Measurements from ENCODE around the gene OS9.

Gene OS9

DNA sequence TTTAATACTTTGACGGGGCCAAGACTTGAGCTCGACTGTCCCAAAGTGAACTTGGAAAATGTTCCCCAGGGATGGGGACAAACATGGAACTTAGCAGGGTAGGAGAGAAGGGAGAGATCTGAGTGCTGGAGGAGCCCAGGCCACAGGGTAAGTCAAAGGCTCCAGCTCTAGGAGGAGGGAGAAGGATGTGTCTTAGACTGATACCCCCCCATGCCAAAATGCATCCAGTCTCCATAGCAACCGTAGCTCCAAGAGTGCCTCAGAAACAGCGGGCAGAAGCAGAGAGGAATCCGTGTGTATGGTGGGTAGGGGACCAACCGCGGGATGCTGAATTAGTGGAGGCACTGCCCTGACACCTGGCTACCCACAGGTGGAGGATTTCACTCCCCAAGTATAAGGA lies 45.5 kb downstream of the OS9 start:
- H3K27me3 ChIP-seq (ENCODE audit: insufficient read depth, low read length) = peaks cover 74% of the 10 kb centered on the region
- no peak overlapping the region for H3K4me3 ChIP-seq (ENCODE audit: low read depth, low read length)
- no peak overlapping the region for H3K27ac ChIP-seq (ENCODE audit: low read depth, low read length)
- no peak overlapping the region for H3K18ac ChIP-seq (ENCODE audit: low read length)
- H2AK5ac ChIP-seq (ENCODE audit: low read length) = no peak overlapping the region
- H2BK12ac ChIP-seq (ENCODE audit: low read length) = no peak overlapping the region
- H4K91ac ChIP-seq (ENCODE audit: low read depth, low read length) = no peak overlapping the region
- no peaks in the 10 kb centered on the region for H3K36me3 ChIP-seq (ENCODE audit: control insufficient read depth in 1 of 2, insufficient read depth in 2 of 2, low read length in 2 of 2)
- no peak overlapping the region for H3K4me2 ChIP-seq (ENCODE audit: low read length)
- H3K23ac ChIP-seq (ENCODE audit: low read length) = no peak overlapping the region
- H3K79me1 ChIP-seq (ENCODE audit: low read length) = no peaks in the 10 kb centered on the region
- no peaks in the 10 kb centered on the region for H3K79me2 ChIP-seq (ENCODE audit: control insufficient read depth, insufficient read depth, low read length, poor library complexity)
- no peak overlapping the region for H3K9ac ChIP-seq (ENCODE audit: low read length)
- no peak overlapping the region for H2AFZ ChIP-seq (ENCODE audit: insufficient read depth, low read length, poor library complexity)
- H3K9me3 ChIP-seq (ENCODE audit: insufficient read depth, low read depth, low read length) = peaks cover 8% of the 10 kb centered on the region
- H4K8ac ChIP-seq (ENCODE audit: low read depth, low read length) = no peak overlapping the region
- whole genome bisulfite sequencing (ENCODE audit: extremely low coverage, insufficient coverage, insufficient read length) = no CpG with 5 or more reads among the region's 7 CpGs
- H2BK120ac ChIP-seq (ENCODE audit: insufficient read depth, low read length, poor library complexity) = no peak overlapping the region
- no peak overlapping the region for H3K14ac ChIP-seq (ENCODE audit: low read length)
- no peak overlapping the region for H4K12ac ChIP-seq (ENCODE audit: low read depth, low read length)
- DNase-seq = no peak
- H3K4me1 ChIP-seq (ENCODE audit: control insufficient read depth in 1 of 2, insufficient read depth in 2 of 2, low read length in 2 of 2) = peaks cover 0 to 7% of the 10 kb centered on the region in 2 experiments
- no peak overlapping the region for H3K4ac ChIP-seq (ENCODE audit: low read depth, low read length)
- no peak overlapping the region for H2BK5ac ChIP-seq (ENCODE audit: low read depth, low read length, poor library complexity)

DNA sequence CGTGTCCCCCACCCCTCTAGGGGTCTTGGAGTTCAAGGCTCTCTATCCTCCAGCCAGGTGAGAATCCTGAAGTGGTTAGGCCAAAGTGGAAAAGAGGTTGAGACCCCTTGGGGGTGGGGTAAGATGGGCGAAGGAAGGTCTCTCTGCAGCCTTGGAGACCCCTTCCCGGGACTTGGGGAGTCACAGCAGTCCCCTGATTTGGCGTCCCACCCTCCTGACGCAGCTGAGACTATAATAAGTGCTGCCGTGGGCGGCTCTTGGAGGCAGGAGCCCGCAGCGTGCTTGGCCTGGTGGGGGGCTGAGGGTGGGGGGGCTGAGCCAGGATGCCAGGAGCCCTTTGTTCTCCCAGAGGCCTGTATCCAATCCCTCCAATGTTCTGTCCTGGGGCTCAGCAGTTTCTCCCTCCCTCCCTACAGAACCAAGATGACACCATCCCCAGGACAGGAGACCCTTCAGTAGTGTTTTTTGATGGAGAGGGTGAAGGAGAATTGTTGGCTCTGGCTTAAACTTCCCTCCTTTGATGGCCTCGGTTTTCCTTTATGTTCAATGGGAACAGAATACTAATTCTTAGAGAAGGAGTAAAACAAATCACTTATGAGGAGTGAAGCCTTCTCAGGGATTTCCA lies 46.1 kb downstream of the OS9 start:
- Histone ChIP-seq H3K9ac (ENCODE audit: low read length) (no peak overlapping the region), H2AFZ (ENCODE audit: insufficient read depth, low read length, poor library complexity) (no peak overlapping the region), H3K79me2 (ENCODE audit: control insufficient read depth, insufficient read depth, low read length, poor library complexity) (no peaks in the 10 kb centered on the region), H2BK12ac (ENCODE audit: low read length) (no peak overlapping the region), H3K4me3 (ENCODE audit: low read depth, low read length) (no peak overlapping the region), H3K27me3 (ENCODE audit: insufficient read depth, low read length) (peaks cover 68% of the 10 kb centered on the region), H2AK5ac (ENCODE audit: low read length) (no peak overlapping the region), H3K4me2 (ENCODE audit: low read length) (no peak overlapping the region), H3K4ac (ENCODE audit: low read depth, low read length) (no peak overlapping the region), H4K12ac (ENCODE audit: low read depth, low read length) (no peak overlapping the region), H3K14ac (ENCODE audit: low read length) (no peak overlapping the region), H3K4me1 (ENCODE audit: control insufficient read depth in 1 of 2, insufficient read depth in 2 of 2, low read length in 2 of 2) (peaks cover 0 to 7% of the 10 kb centered on the region in 2 experiments), H3K9me3 (ENCODE audit: insufficient read depth, low read depth, low read length) (peaks cover 8% of the 10 kb centered on the region), H2BK120ac (ENCODE audit: insufficient read depth, low read length, poor library complexity) (no peak overlapping the region), H2BK5ac (ENCODE audit: low read depth, low read length, poor library complexity) (no peak overlapping the region), H3K79me1 (ENCODE audit: low read length) (peaks cover 2% of the 10 kb centered on the region), H4K91ac (ENCODE audit: low read depth, low read length) (no peak overlapping the region), H3K23ac (ENCODE audit: low read length) (no peak overlapping the region), H3K36me3 (ENCODE audit: control insufficient read depth in 1 of 2, insufficient read depth in 2 of 2, low read length in 2 of 2) (no peaks in the 10 kb centered on the region), H3K18ac (ENCODE audit: low read length) (no peak overlapping the region), H4K8ac (ENCODE audit: low read depth, low read length) (no peak overlapping the region), H3K27ac (ENCODE audit: low read depth, low read length) (no peak overlapping the region)
- no peak for DNase-seq
- no CpG with 5 or more reads among the region's 10 CpGs for WGBS (ENCODE audit: extremely low coverage, insufficient coverage, insufficient read length)

DNA sequence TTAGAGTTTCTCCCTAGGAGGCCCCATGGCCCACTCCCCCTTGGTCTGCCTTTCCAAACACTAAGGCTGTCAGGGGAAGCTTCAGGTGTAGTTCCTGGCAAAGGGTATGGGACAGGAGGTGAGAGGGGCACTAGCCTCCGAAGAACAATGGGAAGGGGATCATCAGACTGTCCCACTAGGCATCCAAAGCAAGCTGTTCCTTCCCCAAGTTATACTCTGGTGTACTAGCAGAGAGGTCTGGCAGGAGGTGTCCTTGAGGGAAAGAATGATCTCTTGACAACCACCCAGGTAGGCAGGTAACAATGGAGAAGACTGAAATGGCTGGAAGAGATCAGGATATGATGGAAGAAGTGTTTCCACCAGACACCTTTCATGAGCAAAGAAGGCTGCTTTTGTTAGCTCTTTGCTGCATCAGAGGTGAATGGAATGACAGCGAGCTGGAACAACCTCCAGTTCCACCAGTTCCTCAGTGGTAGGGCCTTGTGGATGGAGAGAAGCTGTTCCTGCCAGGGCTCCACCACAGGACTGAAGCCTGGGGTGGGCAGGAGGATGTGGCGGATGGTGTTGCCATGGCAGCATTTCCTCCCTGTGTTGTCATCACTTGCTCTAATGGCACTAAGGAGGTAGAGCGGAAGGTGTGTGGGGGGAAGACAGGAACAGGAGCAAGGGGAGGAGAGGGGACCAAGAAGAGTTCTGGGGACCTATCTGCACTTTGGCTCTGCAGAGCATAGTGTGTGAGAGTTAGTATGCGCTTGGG lies 46.9 kb downstream of the OS9 start:
- no peak overlapping the region for H3K23ac ChIP-seq (ENCODE audit: low read length)
- no peaks in the 10 kb centered on the region for H3K79me2 ChIP-seq (ENCODE audit: control insufficient read depth, insufficient read depth, low read length, poor library complexity)
- no CpG with 5 or more reads among the region's 5 CpGs for WGBS (ENCODE audit: extremely low coverage, insufficient coverage, insufficient read length)
- no peak overlapping the region for H2AFZ ChIP-seq (ENCODE audit: insufficient read depth, low read length, poor library complexity)
- no peak for DNase-seq
- H3K4ac ChIP-seq (ENCODE audit: low read depth, low read length) = no peak overlapping the region
- no peak overlapping the region for H2AK5ac ChIP-seq (ENCODE audit: low read length)
- no peak overlapping the region for H2BK120ac ChIP-seq (ENCODE audit: insufficient read depth, low read length, poor library complexity)
- no peak overlapping the region for H4K12ac ChIP-seq (ENCODE audit: low read depth, low read length)
- H3K36me3 ChIP-seq (ENCODE audit: control insufficient read depth in 1 of 2, insufficient read depth in 2 of 2, low read length in 2 of 2) = no peaks in the 10 kb centered on the region
- no peak overlapping the region for H3K4me3 ChIP-seq (ENCODE audit: low read depth, low read length)
- H2BK5ac ChIP-seq (ENCODE audit: low read depth, low read length, poor library complexity) = no peak overlapping the region
- no peak overlapping the region for H3K27ac ChIP-seq (ENCODE audit: low read depth, low read length)
- peaks cover 0 to 7% of the 10 kb centered on the region in 2 experiments for H3K4me1 ChIP-seq (ENCODE audit: control insufficient read depth in 1 of 2, insufficient read depth in 2 of 2, low read length in 2 of 2)
- no peak overlapping the region for H4K8ac ChIP-seq (ENCODE audit: low read depth, low read length)
- H3K18ac ChIP-seq (ENCODE audit: low read length) = no peak overlapping the region
- H3K9me3 ChIP-seq (ENCODE audit: insufficient read depth, low read depth, low read length) = peaks cover 8% of the 10 kb centered on the region
- no peak overlapping the region for H3K9ac ChIP-seq (ENCODE audit: low read length)
- no peak overlapping the region for H4K91ac ChIP-seq (ENCODE audit: low read depth, low read length)
- H2BK12ac ChIP-seq (ENCODE audit: low read length) = no peak overlapping the region
- H3K27me3 ChIP-seq (ENCODE audit: insufficient read depth, low read length) = peaks cover 60% of the 10 kb centered on the region
- H3K14ac ChIP-seq (ENCODE audit: low read length) = no peak overlapping the region
- H3K4me2 ChIP-seq (ENCODE audit: low read length) = no peak overlapping the region
- H3K79me1 ChIP-seq (ENCODE audit: low read length) = peaks cover 3% of the 10 kb centered on the region

DNA sequence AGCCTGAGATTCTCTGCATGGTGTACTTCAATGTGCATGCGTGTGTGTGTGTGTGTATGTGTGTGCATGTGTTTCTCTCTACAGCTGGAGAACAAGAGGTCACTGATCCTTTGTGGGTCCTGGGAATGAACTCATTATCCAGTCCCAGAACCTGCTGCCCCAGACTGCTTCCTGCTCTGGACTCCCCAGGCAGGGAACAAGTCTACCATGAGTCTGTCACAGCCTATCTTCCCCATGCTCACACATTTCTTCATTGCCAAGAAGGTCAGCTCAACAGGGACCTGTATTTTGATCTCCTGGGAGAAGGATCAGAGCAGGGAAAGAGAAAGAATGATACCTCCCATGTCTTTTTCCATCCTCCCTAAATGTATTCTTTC lies 47.5 kb downstream of the OS9 start:
- Histone ChIP-seq H2AFZ (ENCODE audit: insufficient read depth, low read length, poor library complexity) (no peak overlapping the region), H3K9me3 (ENCODE audit: insufficient read depth, low read depth, low read length) (peaks cover 8% of the 10 kb centered on the region), H3K79me2 (ENCODE audit: control insufficient read depth, insufficient read depth, low read length, poor library complexity) (no peaks in the 10 kb centered on the region), H2BK120ac (ENCODE audit: insufficient read depth, low read length, poor library complexity) (no peak overlapping the region), H3K4me3 (ENCODE audit: low read depth, low read length) (no peak overlapping the region), H3K4ac (ENCODE audit: low read depth, low read length) (no peak overlapping the region), H2BK5ac (ENCODE audit: low read depth, low read length, poor library complexity) (no peak overlapping the region), H3K4me2 (ENCODE audit: low read length) (no peak overlapping the region), H4K8ac (ENCODE audit: low read depth, low read length) (no peak overlapping the region), H3K27me3 (ENCODE audit: insufficient read depth, low read length) (peaks cover 54% of the 10 kb centered on the region), H3K4me1 (ENCODE audit: control insufficient read depth in 1 of 2, insufficient read depth in 2 of 2, low read length in 2 of 2) (peaks cover 0 to 7% of the 10 kb centered on the region in 2 experiments), H4K12ac (ENCODE audit: low read depth, low read length) (no peak overlapping the region), H3K9ac (ENCODE audit: low read length) (no peak overlapping the region), H3K27ac (ENCODE audit: low read depth, low read length) (no peak overlapping the region), H3K14ac (ENCODE audit: low read length) (no peak overlapping the region), H3K23ac (ENCODE audit: low read length) (no peak overlapping the region), H3K79me1 (ENCODE audit: low read length) (peaks cover 3% of the 10 kb centered on the region), H4K91ac (ENCODE audit: low read depth, low read length) (no peak overlapping the region), H2AK5ac (ENCODE audit: low read length) (no peak overlapping the region), H3K36me3 (ENCODE audit: control insufficient read depth in 1 of 2, insufficient read depth in 2 of 2, low read length in 2 of 2) (no peaks in the 10 kb centered on the region), H2BK12ac (ENCODE audit: low read length) (no peak overlapping the region), H3K18ac (ENCODE audit: low read length) (no peak overlapping the region)
- WGBS (ENCODE audit: extremely low coverage, insufficient coverage, insufficient read length) = no CpG with 5 or more reads among the region's 1 CpG
- DNase-seq = no peak
